ENCODE measurements around the gene LOXL4.

DNA sequence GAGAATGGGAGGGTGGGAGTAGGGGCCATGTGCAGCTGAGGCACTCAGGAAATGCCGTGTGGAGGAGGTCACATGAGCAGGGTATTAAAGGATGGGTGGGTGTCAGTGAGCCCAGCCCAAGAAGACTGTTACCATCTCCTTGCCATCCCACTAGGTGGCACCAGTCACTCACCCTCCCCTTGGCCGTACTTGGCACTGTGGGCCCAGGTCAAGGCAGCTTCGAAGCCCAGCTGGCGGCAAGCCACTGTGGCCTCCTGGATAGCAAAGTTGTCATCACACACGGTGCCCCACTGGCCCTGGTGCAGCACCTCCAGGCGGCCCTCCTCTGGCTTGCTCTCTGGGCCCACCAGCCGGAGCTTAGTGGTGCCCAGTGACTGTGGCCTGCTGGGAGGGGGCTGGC lies 5.4 kb downstream of the LOXL4 start:
- TF ChIP-seq, protein P1, sequence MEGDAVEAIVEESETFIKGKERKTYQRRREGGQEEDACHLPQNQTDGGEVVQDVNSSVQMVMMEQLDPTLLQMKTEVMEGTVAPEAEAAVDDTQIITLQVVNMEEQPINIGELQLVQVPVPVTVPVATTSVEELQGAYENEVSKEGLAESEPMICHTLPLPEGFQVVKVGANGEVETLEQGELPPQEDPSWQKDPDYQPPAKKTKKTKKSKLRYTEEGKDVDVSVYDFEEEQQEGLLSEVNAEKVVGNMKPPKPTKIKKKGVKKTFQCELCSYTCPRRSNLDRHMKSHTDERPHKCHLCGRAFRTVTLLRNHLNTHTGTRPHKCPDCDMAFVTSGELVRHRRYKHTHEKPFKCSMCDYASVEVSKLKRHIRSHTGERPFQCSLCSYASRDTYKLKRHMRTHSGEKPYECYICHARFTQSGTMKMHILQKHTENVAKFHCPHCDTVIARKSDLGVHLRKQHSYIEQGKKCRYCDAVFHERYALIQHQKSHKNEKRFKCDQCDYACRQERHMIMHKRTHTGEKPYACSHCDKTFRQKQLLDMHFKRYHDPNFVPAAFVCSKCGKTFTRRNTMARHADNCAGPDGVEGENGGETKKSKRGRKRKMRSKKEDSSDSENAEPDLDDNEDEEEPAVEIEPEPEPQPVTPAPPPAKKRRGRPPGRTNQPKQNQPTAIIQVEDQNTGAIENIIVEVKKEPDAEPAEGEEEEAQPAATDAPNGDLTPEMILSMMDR (IDR thresholded peaks at IDR 0.05): peak in 2 of 7 experiments; percentile 18 to 42
- TF ChIP-seq POLR2AphosphoS5 (IDR thresholded peaks at IDR 0.05): no peak

All from stomach (tissue), 4 donors.